ENCODE data around the gene FAM200C.

Gene FAM200C

DNA sequence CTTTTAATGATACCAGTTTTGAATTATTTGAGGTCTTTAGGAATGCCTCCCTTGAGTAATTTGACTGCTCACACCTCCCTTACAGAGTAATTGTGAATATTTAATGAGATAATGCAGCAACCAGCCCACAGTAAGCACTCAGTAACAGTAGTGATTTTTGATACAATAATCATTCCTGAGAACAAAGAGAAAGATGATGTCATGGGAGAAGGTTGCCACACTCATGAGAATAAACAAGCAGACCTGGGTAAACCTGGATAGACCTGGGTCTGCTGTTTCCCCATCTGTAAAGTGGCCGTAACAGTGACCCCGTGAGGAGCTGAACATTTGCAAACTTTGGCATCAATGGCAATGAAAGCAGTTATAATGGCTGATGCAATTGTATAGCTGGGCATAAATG is 33.6 kb downstream of the FAM200C start:
- no peak for DNase-seq

DNA sequence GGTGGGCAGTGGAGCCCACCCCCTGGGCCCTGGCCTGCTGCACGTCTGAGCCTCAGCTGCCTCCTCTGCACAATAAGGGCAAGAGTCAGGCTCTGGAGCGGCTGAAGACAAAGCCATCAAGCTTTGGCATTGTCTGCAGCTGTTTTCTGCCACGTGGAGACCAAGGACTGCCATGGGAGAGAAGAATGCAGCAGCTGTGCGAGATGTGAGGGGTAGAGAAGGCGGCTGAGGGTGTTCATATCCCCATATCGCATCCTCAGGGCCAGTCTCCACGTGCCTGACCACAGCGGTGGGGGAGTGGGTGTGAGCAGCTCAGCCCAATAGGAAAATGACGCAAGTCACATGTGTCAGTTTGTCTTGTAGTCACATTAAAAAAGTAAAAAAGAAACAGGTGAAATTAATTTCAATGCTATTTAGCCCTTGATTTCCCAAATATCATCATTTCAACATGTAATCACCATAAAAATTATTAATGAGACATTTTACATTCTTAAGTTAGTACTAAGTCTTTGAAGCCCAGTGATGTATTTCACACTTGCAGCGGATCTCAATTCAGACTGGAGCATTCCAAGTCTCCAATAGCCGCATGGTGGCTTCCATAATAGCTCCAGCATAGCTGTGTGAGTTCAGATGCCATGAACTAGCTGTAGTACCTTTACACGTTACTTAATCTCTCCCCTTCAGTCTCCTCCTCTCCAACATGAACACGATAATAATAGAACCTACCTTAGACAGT is 36.0 kb downstream of the FAM200C start:
- no peak for DNase-seq

DNA sequence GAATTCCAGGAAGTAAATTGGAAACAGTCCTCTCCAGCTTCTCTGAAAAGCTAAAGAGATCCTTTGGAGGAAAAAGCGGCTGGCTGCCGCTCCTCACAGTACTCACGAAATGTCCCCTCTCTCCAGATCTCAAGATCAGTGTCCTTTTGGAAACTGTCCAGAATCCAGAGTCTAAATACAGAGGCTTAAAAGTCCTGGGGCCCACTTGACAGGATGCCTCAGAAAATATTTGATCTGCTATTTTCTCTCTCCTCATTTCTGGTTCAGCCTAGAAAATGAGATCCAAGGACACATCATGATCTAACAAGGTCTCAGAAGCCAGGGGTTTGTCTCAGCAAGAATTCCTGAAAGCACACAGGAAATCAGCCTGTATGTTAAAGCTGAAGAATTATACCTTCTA is 36.6 kb downstream of the FAM200C start:
- DNase-seq: no peak

DNA sequence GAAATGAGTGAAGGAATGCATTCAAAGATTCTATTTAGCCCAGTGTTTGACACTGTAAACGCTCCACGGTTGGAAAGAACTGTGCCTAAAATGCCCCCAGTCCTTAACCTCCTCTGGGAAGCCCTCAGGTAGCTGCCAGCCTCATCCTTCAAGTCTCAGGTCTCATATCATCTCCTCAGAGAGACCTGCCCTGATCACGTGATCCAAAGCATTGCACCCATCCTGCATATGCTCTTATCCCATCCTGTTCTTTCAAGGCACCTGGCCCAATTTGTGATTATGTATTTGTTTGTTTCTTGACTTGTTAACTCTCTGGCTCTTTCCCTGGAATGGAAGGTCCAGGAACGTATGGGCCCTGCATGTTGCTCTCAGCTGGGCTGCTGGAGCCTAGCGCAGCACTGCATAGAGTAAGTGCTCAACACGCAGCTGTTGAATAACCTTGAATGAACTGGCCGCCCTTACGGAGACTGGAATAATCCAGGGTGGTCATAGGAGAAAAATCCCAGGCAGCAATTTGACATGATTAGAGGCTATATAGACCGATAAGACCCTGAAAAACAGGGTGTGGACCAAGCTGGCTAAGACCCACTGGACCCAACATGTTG is 38.1 kb downstream of the FAM200C start:
- no peak for DNase-seq

DNA sequence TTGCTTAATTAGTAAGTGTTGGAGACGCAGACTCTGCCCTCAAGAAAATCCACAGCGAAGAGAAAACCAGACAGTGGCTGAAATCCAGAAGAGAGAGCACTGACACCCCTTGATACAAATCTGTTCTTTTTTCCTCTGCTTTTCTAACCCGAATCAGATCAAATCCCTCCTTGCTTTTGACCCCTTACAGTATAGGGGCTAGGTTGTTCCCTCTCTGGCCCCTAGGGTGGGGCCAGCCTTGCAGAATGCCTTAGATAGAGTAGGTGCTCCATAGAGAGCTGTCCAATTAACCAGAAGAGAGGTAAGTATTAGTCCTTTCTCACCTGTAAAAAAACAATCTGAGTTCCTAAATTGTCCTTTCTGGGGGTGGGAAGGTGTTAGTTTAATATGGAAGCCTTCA is 39.5 kb downstream of the FAM200C start:
- DNase-seq: no peak

DNA sequence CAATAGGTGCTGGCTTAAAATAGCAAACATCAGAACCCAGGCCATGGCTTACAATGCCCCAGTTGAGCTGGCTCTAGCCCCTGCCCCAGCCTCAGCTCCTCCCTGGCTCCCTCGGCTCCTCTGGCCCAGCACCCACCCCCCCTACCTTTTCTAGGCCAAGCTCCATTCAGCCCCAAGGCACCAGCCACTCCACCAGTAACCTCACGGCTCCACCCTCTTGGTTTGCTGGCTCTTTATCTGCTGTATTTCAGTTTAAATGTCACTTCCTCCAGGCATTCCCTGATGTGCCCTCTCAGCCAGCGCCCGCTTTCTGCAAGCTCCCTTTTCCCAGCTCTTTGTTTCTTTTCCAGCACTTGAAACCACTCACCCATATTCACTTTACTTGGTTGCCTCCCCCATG is 40.0 kb downstream of the FAM200C start:
- no peak for DNase-seq

DNA sequence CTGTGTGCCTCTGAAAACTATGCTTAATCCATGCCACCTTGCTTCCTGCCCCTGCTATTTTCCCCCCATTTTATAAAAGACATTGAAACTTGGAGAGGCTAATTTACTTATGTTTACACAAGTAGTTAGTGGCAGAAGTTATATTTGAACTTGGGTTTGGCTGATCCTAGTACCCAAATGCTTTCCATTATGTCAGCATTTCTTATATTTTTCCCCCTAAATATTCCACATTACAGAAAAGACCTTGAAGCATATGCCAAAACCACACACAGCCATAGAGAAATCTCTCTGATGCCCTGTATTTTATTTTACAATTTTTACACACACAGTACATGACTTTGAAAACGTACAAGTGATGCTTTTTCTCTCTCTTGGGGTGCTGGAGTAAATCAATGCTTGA is 40.6 kb downstream of the FAM200C start:
- DNase-seq: no peak

DNA sequence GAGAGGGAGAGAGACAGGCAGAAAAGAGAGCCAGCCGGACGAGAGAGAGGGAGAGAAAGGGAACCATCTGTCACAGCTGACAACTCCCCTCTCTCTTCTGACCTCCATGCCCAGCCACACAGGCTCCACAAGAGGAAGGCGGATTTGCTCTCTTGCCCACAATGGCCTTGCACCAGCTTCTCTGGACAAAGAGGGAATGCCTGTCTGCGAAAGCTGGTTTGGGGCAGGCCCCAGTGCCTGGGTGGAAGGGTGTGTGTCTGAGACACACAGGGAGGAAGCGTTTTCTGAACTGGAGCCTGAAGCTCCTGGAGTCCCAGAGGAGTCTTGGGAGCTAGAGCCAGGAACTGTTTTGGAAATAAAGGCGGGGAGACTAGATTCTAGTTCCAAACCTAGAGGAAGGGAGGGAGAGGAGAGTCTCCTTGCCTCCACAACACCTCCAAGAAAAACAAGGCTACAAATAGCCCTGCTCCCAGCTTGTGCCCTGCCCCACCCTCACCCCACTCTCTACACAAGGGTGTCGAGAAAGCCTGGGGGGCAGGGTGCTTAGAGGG is 41.9 kb downstream of the FAM200C start:
- no peak for DNase-seq

DNA sequence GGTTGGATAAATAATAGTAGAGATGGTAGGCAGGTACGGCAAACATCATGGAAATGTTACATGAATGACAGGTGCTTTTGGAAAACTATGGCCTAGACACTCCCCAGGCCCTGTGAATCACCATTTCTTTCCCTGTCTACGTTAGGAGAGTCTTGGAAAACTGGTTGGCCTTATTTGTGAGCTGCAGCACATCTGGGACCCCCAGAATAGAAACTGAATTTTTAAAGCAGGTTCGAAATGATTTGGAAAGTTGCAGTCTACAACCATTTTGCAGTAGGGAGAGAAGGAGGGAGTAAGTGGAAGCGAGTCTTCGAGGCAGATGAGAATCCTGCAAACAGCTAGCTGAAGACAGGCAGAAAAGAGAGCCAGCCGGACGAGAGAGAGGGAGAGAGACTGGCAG is 42.5 kb downstream of the FAM200C start:
- no peak for DNase-seq

DNA sequence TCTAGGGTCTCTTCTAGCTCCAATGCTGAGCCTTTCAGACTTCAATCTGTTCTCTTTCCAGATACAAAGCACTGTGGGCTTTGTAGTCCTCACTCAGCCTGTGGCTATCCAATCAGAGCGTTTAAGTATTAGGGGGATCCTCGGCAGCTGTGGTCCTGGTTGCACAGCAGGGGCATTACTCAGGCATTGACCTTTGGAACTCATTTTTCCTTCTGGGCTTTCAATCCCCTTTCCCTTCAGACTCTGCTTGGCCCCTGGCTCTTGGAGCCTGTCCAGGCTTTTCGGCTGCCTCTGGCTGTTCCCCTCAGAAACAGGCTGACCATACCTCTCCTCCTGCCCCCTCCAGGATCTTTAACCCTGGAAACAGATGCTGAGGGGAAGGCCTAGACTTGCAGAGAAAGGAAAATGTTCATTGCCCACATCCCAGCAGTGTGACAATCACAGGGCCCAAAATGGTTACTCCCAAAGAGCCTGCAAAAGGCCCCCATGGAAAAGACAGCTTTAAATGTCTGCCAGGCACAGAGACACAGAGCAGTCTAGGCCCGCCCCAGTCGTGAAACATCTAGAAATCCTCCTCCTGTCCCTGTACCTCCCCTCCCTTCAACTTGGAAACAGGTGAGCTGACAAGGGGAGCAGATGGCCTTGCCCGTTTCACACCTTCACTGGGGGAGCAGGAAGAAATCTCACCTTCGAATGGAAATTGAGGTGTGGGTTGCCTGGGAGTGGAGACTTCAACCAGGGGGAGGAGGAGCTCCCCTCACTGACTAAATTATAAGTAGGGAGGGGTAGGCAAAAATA is 43.1 kb downstream of the FAM200C start:
- no peak for DNase-seq

DNA sequence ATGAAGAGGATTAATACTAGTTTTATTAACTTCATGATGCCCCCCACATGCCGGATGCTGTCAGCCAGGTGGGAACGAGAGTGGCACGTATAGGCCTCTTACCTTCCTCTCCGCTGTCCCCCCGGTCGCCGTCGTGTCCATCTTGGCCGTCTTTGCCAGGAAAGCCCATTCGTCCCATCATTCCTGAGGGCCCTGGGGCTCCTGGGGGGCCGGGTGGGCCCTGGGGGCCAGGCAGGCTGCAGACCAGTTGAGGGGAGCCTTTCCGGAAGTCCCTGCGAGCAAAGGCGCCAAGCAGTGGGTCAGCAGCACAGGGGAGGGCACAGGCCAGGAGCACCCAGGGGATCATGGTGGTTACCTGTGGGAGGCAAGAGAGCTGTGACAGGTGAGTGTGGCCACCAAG is 45.2 kb downstream of the FAM200C start:
- no peak for DNase-seq

DNA sequence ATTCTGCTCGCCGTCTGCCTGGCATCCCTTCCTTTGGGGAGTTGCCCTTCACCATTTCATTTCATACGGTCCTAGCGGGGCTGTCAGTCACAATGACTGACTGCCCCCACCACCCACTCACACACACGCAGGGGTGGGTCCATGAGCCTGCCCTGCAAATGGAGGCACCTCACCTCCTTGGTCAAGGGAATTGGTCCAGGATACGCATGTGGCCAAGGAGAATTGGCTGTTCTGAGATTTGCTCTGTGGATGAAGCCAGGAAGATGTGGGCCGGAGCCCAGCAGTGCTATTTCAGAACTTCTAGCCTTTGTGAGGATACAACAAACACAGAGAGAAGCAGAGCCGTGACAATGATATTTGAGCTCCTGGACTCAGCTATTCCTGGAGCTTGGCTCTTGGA is 46.5 kb downstream of the FAM200C start:
- DNase-seq: no peak

DNA sequence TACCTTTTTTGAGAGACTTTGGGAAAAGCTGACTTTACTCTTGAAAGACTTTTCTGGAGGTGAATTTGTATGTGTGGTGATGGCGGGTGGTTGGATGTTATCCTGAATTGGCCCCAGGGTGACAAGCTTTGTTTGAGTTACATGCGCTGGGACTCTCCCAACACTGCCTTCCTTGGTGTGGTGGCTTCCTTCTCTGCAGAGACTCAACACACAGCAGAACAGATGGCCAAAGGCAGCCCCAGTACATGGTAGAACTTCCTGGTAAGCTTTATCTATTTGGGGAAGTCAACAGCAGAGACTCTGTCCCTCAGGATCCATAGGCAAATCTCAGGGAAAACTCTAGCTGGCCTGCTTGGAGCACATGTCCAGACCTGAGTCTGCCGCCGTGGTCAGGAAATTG is 47.5 kb downstream of the FAM200C start:
- no peak for DNase-seq

DNA sequence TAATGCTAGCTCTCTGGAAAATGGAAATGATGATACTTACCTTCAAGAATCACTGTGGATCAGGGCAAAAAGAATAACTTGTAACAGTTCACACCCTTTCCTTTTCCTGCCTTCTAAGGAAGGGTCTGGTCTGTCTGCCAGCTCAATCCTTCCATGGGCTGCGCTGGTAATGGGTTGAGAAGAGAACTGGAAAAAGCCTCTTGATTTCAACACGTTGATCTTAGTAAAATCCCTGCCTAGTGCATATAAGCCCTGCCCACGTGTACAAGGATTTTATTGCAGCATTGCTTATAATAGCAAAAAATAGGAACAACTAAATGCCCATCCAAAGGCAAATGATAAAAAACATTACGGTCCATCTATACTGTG is 49.9 kb downstream of the FAM200C start:
- DNase-seq: no peak

DNA sequence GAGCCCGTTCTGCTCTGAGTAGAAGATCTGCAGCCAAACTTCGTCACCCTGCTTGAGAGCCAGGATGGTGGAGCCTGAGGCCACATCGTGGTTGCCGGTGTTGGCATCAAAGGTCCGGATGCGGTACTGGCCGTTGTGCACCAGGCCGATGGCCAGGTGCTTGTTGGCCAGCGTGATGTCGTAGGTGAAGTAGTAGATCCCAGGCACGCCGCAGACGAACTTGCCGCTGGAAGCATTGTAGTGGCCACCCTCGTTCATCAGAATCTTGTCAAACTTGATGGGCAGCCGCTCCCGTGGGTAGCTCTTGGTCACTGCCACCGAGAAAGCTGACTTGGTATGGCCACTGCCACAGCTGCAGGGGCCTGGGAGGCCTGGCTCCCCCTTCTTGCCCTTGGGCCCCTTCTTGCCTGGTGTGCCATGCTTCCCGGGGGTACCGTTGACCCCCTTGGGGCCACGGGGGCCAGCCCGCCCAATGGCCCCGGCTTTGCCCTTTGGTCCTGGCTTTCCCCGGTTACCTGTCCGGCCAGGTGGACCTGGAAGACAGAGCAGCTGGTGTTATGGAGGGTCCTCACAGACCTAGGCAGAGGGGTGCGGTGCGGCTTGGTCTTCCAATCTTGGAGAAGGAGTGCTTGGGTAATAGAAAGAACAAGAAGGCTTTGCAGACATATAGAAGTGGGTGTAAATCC is 50.5 kb downstream of the FAM200C start:
- no peak for DNase-seq

DNA sequence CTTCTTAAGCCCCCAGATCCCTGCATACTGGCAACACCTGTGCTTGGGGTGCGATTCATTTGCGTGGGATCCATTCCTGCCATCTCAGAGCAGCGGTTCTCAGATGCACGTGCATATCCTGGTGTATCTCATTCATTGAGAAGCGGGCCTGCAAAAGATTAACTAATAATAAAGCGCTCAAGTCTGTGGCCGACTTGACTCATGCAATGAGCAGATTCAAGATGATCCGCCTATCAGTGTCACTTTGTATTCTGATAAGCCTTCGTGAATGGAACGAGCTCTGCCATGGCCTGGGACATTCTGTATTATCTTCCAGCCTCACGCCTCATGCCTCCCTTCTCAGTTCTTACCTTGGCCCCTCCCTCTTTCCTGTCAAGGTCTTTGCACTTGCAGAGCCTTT is 51.8 kb downstream of the FAM200C start:
- DNase-seq: no peak

DNA sequence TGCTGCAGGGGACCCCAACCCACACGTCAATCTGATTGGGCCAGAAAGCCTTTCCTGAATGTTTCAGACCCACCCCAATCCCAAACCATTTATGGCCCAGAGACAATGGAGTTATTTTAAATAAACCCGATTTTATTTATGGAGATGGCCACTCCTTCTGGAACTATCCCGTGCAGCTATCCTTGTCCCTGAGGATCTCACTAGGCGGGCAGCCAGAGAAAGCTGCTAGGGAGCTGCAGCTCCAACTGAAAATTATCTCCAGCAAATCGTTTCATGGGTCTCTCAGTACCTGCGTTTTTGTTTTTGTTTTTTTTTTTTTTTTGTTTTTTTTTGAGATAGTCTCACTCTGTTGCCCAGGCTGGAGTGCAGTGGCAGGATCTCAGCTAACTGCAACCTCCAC is 52.4 kb downstream of the FAM200C start:
- DNase-seq: no peak

Data from CD4-positive, alpha-beta T cell treated with Interferon gamma for 1 hour (primary cell).